OCI-LY3 (cell line): ENCODE measurements around the gene LPAR4.
"Not testable (repeated sequence)": the region's sequence is repeated elsewhere in the genome, so short reads cannot be mapped to it uniquely, and the experiment has no call there.

Experiments
- H2AFZ ChIP-seq: fragments of 200-600, 300-600 bp; shearing (Covaris generic); 2 replicates; pipeline ENCODE4 v1.6.0; 2014; ENCODE audit warnings: antibody characterized with exemption, low read depth, low read length
- H3K27ac ChIP-seq: fragments of 200-600, 300-600 bp; sonication (generic); 2 replicates; pipeline ENCODE4 v1.5.1; 2014; ENCODE audit warnings: mild to moderate bottlenecking, low read length, moderate library complexity, mixed read lengths
- H3K27me3 ChIP-seq: fragments of 200-600, 300-600 bp; sonication (generic); 2 replicates; pipeline ENCODE4 v1.6.1; 2014; ENCODE audit warnings: low read depth, low read length, mixed read lengths
- H3K36me3 ChIP-seq: fragments of 200-600, 300-600 bp; sonication (generic); replicated peaks from 2 replicates; pipeline ENCODE3; 2014; ENCODE audit warnings: low read depth, low read length, mixed read lengths
- H3K4me1 ChIP-seq: fragments of 300-600, 200-600 bp; sonication (generic); 2 replicates; pipeline ENCODE4 v1.6.1; 2014; ENCODE audit warnings: low read length, mixed read lengths
- H3K4me2 ChIP-seq: fragments of 200-600, 300-600 bp; sonication (generic); 2 replicates; pipeline ENCODE4 v1.6.1; 2014; ENCODE audit warnings: low read length, mixed read lengths
- H3K4me3 ChIP-seq: fragments of 300-600, 200-600 bp; sonication (generic); 2 replicates; pipeline ENCODE4 v1.5.1; 2014; ENCODE audit warnings: antibody characterized with exemption, mild to moderate bottlenecking, low read length, moderate library complexity
- H3K79me2 ChIP-seq: fragments of 300-600, 200-600 bp; shearing (Covaris generic); 2 replicates; pipeline ENCODE4 v1.6.1; 2014; ENCODE audit warnings: mild to moderate bottlenecking, low read length, mixed read lengths
- H3K9ac ChIP-seq: fragments of 300-600, 200-600 bp; shearing (Covaris generic); 2 replicates; pipeline ENCODE4 v1.6.0; 2014; ENCODE audit warnings: mild to moderate bottlenecking, low read length, moderate library complexity
- H3K9me3 ChIP-seq: fragments of 200-600, 300-600 bp; shearing (Covaris generic); 2 replicates; pipeline ENCODE4 v1.6.1; 2014; ENCODE audit warnings: low read length, mixed read lengths; ENCODE audit not compliant: insufficient read depth
- H4K20me1 ChIP-seq: fragments of 200-600, 300-600 bp; sonication (generic); 2 replicates; pipeline ENCODE4 v1.6.1; 2016; ENCODE audit warnings: low read length, mixed read lengths; ENCODE audit not compliant: insufficient read depth
- EZH2phosphoT487 ChIP-seq: fragments of 200-600 bp; shearing (Covaris generic); IDR thresholded peaks from 2 replicates; pipeline ENCODE4 v1.6.1; 2018; ENCODE audit warnings: antibody characterized with exemption, mixed run types, low read depth
- TF ChIP-seq, protein P1 (sequence below): fragments of 200-600, 300-600 bp; sonication (generic); IDR thresholded peaks from 2 replicates; pipeline ENCODE4 v1.5.1; 2014; ENCODE audit warnings: antibody characterized with exemption, low read length, low read depth

LPAR4 gene

DNA sequence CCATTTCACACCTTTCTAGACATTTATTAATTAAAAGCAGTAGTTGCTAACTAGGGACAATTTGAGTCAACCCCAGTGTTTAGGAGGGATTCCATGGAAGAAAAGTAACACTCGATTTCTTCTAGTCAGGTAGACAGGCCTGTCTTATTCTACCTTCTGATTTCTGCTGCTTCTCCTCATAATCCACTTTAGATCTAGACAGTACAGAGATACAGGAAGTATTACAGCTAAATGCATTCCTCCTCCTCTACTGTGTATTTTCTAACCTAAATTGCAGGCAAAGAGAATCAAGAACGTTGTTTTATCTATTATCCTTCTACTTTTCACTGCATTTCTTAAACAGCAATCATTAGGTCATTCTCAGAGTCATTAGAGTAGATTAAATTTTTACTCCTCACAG, 52.6 kb downstream of the LPAR4 start:
- H3K27ac ChIP-seq, result no peak overlapping the region
- H3K4me3 ChIP-seq, result no peak overlapping the region
- H2AFZ ChIP-seq, result no peak overlapping the region
- H3K36me3 ChIP-seq, result no peaks in the 10 kb centered on the region
- H4K20me1 ChIP-seq, result no peaks in the 10 kb centered on the region
- H3K79me2 ChIP-seq, result no peaks in the 10 kb centered on the region
- H3K9ac ChIP-seq, result no peak overlapping the region
- H3K4me2 ChIP-seq, result no peak overlapping the region
- no peaks in the 10 kb centered on the region for H3K27me3 ChIP-seq
- no peaks in the 10 kb centered on the region for H3K9me3 ChIP-seq
- peaks cover 5% of the 10 kb centered on the region; the same call in 1 of the 2 replicates for H3K4me1 ChIP-seq
- TF ChIP-seq, protein P1, sequence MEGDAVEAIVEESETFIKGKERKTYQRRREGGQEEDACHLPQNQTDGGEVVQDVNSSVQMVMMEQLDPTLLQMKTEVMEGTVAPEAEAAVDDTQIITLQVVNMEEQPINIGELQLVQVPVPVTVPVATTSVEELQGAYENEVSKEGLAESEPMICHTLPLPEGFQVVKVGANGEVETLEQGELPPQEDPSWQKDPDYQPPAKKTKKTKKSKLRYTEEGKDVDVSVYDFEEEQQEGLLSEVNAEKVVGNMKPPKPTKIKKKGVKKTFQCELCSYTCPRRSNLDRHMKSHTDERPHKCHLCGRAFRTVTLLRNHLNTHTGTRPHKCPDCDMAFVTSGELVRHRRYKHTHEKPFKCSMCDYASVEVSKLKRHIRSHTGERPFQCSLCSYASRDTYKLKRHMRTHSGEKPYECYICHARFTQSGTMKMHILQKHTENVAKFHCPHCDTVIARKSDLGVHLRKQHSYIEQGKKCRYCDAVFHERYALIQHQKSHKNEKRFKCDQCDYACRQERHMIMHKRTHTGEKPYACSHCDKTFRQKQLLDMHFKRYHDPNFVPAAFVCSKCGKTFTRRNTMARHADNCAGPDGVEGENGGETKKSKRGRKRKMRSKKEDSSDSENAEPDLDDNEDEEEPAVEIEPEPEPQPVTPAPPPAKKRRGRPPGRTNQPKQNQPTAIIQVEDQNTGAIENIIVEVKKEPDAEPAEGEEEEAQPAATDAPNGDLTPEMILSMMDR, result no peak
- no peak for TF ChIP-seq EZH2phosphoT487

- Histone ChIP-seq H3K4me1 (peaks cover 5% of the 10 kb centered on the region; the same call in 1 of the 2 replicates), H3K27ac (no peak overlapping the region), H4K20me1 (no peaks in the 10 kb centered on the region), H3K4me2 (no peak overlapping the region), H3K36me3 (no peaks in the 10 kb centered on the region), H2AFZ (no peak overlapping the region), H3K9me3 (no peaks in the 10 kb centered on the region), H3K9ac (no peak overlapping the region), H3K27me3 (no peaks in the 10 kb centered on the region), H3K4me3 (no peak overlapping the region), H3K79me2 (no peaks in the 10 kb centered on the region)
- TF ChIP-seq, protein P1, result no peak
- TF ChIP-seq EZH2phosphoT487, result no peak
These were observed 53.2 kb downstream of the LPAR4 start for GRCh38 chrX:78800694-78801093.

- Histone ChIP-seq H4K20me1 (no peaks in the 10 kb centered on the region), H3K9ac (no peak overlapping the region), H3K9me3 (no peaks in the 10 kb centered on the region), H3K27me3 (no peaks in the 10 kb centered on the region), H3K36me3 (no peaks in the 10 kb centered on the region), H2AFZ (no peak overlapping the region), H3K4me1 (peaks cover 5% of the 10 kb centered on the region; the same call in 1 of the 2 replicates), H3K4me3 (no peak overlapping the region), H3K27ac (no peak overlapping the region), H3K4me2 (no peak overlapping the region), H3K79me2 (no peaks in the 10 kb centered on the region)
- no peak for TF ChIP-seq EZH2phosphoT487
- TF ChIP-seq, protein P1, result no peak
These were observed 54.0 kb downstream of the LPAR4 start for GRCh38 chrX:78801522-78801921.

GRCh38 chrX:78802526-78802925, 55.0 kb downstream of the LPAR4 start:
- not testable (repeated sequence) for H2AFZ ChIP-seq, H3K27me3 ChIP-seq, H3K79me2 ChIP-seq, H3K9me3 ChIP-seq, H3K9ac ChIP-seq, H3K4me1 ChIP-seq, H3K4me2 ChIP-seq, H3K36me3 ChIP-seq, H3K27ac ChIP-seq, H3K4me3 ChIP-seq, H4K20me1 ChIP-seq
